Stimulated activated naive B cell treated with anti-CD40 and anti-IgM and Interleukin-4, amounts not matched to agents 10 μg/mL and 1 μg/mL and 100 μg/mL, for 72 hours (primary cell): ENCODE measurements around the gene GSPT1.
"Not testable (repeated sequence)": the region's sequence is repeated elsewhere in the genome, so short reads cannot be mapped to it uniquely, and the experiment has no call there.

Experiments
- ATAC-seq, 2 donors: fragments of 150-1000 bp; cut with Tn5 transposase; replicated peaks; 2 replicates each; pipeline ENCODE4 v1.10.0; 2021; ENCODE audit warnings: moderate library complexity in 1 of 2
- DNase-seq: peaks from one replicate; pipeline ENCODE4 v3.0.0; 2021
- H3K27ac Mint-ChIP-seq: one replicate; pipeline ENCODE4 v1.8.0; 2022; ENCODE audit warnings: mild to moderate bottlenecking, mixed read lengths
- H3K27me3 Mint-ChIP-seq, 2 donors: one replicate each; pipeline ENCODE4 v1.8.0; 2022; ENCODE audit warnings: mixed read lengths in 2 of 2
- H3K36me3 Mint-ChIP-seq, 2 donors: one replicate each; pipeline ENCODE4 v1.8.0; 2022; ENCODE audit warnings: mixed read lengths in 2 of 2, mild to moderate bottlenecking in 1 of 2
- H3K4me1 Mint-ChIP-seq, 2 donors: one replicate each; pipeline ENCODE4 v1.8.0; 2022; ENCODE audit warnings: mixed read lengths in 2 of 2, mild to moderate bottlenecking in 1 of 2
- H3K4me3 Mint-ChIP-seq, 2 donors: one replicate each; pipeline ENCODE4 v1.8.0; 2022; ENCODE audit warnings: mild to moderate bottlenecking in 2 of 2, mixed read lengths in 2 of 2, moderate library complexity in 1 of 2
- H3K9me3 Mint-ChIP-seq, 2 donors: one replicate each; pipeline ENCODE4 v1.8.0; 2022; ENCODE audit warnings: mixed read lengths in 2 of 2, mild to moderate bottlenecking in 1 of 2

Gene GSPT1

DNA sequence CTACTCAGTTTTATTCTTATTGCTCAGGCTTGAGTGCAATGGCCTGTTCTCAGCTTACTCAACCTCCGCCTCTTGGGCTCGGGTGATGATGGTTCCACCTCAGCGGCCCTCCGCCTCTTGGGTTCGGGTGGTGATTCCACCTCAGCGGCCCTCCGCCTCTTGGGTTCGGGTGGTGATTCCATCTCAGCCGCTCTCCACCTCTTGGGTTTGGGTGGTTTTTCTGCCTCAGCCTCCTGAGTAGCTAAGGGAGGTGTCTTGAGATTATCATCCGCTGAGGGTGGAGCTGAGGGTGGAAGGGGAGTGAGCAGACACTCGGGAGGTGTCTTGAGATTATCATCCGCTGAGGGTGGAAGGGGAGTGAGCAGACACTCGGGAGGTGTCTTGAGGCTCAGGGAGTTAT is 11.6 kb upstream of the GSPT1 start:
- not testable (repeated sequence) for H3K4me3 Mint-ChIP-seq, H3K4me1 Mint-ChIP-seq, H3K36me3 Mint-ChIP-seq, H3K27ac Mint-ChIP-seq, H3K27me3 Mint-ChIP-seq, DNase-seq, ATAC-seq, H3K9me3 Mint-ChIP-seq

GRCh38 chr16:11924046-11924445 is 8.3 kb upstream of the GSPT1 start:
- DNase-seq, H3K4me3 Mint-ChIP-seq, H3K36me3 Mint-ChIP-seq, H3K9me3 Mint-ChIP-seq, H3K27ac Mint-ChIP-seq, ATAC-seq, H3K4me1 Mint-ChIP-seq: not testable (repeated sequence)
- H3K27me3 Mint-ChIP-seq, result peaks cover 4 to 17% of the 10 kb centered on the region in 2 donors

DNA sequence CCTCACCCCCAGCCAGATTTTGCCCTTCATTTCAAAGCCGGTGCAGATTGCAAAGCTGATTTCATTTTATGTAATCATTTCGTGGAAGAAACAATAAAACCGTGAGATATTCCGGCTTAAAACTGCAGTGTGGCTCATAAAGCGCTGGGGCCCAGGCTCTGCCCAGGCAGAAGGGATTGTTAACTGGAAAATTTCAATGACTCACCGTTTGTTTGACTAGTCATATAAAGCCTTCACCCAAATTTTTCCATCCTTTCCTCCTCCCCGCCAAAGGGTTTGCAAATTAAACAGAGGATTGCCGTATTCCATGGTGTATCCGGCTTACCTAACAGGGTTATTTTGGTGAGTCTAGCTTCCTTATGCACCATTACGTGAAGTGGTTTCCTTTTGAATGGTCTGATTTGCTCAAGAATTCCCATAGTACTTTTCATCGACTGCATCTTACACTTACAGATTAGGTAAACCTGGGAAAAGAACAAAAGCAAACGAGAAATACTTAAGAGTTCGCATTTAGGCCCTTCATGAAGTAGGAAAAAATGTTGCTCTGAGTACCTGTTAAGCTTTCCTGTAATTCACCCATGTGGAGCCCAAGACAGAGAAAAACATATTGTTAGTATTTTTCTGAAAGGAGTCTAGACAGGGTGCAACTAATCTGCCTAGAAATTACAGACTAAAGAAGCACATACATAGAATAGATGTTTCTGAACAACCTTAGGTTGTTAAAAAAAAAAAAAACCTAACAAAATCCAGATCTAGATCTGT is 949 bp upstream of the GSPT1 start:
- H3K27me3 Mint-ChIP-seq, result peaks cover 4 to 12% of the 10 kb centered on the region in 2 donors
- peaks cover 19 to 32% of the 10 kb centered on the region in 2 donors for H3K4me1 Mint-ChIP-seq
- H3K27ac Mint-ChIP-seq, result peak overlapping the region; percentile 96
- peaks cover 13 to 15% of the 10 kb centered on the region in 2 donors for H3K36me3 Mint-ChIP-seq
- peak overlapping the region; percentile 87 to 94 for H3K4me3 Mint-ChIP-seq
- ATAC-seq (no peak), DNase-seq (no peak)
- H3K9me3 Mint-ChIP-seq, result no peaks in the 10 kb centered on the region

GRCh38 chr16:11915114-11915643 is 577 bp downstream of the GSPT1 start:
- H3K27me3 Mint-ChIP-seq, result peaks cover 4 to 6% of the 10 kb centered on the region in 2 donors
- peaks cover 13 to 20% of the 10 kb centered on the region in 2 donors for H3K36me3 Mint-ChIP-seq
- peak overlapping the region; percentile 89 for H3K27ac Mint-ChIP-seq
- DNase-seq (peak; percentile 35), ATAC-seq (peak; percentile 44 to 49)
- peak overlapping the region; percentile 87 to 94 for H3K4me3 Mint-ChIP-seq
- H3K9me3 Mint-ChIP-seq, result no peaks in the 10 kb centered on the region
- peaks cover 25 to 41% of the 10 kb centered on the region in 2 donors for H3K4me1 Mint-ChIP-seq

- Mint-ChIP-seq H3K36me3 (peaks cover 16 to 21% of the 10 kb centered on the region in 2 donors), H3K4me3 (peak overlapping the region; percentile 87 to 90), H3K9me3 (no peaks in the 10 kb centered on the region), H3K4me1 (peaks cover 25 to 44% of the 10 kb centered on the region in 2 donors), H3K27ac (peak overlapping the region; percentile 89), H3K27me3 (no peaks in the 10 kb centered on the region)
- DNase-seq (peak; percentile 10), ATAC-seq (no peak)
These were observed 1.3 kb downstream of the GSPT1 start for GRCh38 chr16:11914210-11915113.

DNA sequence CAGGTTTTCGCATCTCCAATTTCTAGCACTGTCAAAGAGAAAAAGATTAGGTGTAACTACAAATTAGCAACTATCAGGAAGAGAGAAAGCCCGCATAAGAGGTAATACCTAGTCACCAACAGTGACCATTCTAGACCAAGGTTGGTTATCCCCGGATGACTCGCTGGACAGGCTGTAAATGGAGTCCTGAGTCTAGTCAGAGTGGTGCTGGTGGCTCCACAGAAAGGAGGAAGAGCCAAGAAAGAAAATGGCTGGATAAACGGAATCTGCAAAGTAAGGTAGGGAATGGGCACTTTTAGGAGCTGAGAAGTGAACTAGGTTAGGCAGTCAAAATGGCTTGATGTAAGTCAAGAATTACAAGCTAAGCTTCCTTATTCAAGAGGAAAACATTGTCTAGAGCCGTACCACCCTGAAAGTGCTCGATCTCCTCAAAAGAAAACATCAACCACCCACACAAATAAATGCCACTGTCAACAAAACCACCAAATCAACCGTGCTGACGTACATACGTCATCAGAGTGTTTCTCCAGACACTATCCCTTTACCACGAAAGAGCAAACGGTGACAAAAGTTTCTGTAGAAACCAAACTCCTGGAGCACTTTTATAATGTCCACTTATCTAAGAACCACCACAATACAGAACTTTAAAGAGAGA is 2.2 kb downstream of the GSPT1 start:
- peak overlapping the region; percentile 87 to 90 for H3K4me3 Mint-ChIP-seq
- H3K9me3 Mint-ChIP-seq, result no peaks in the 10 kb centered on the region
- ATAC-seq (no peak), DNase-seq (no peak)
- H3K4me1 Mint-ChIP-seq, result peaks cover 25 to 47% of the 10 kb centered on the region in 2 donors
- peaks cover 18 to 28% of the 10 kb centered on the region in 2 donors for H3K36me3 Mint-ChIP-seq
- no peaks in the 10 kb centered on the region for H3K27me3 Mint-ChIP-seq
- peak overlapping the region; percentile 89 for H3K27ac Mint-ChIP-seq

- Mint-ChIP-seq H3K36me3 (peaks cover 30 to 44% of the 10 kb centered on the region in 2 donors), H3K27me3 (no peaks in the 10 kb centered on the region), H3K4me1 (peaks cover 28 to 56% of the 10 kb centered on the region in 2 donors), H3K9me3 (no peaks in the 10 kb centered on the region), H3K27ac (peak overlapping the region; percentile 10), H3K4me3 (no peak overlapping the region)
- no peak for DNase-seq
- ATAC-seq, result no peak
These were observed 5.9 kb downstream of the GSPT1 start for GRCh38 chr16:11909653-11910545.

GRCh38 chr16:11907160-11907970 is 8.4 kb downstream of the GSPT1 start:
- H3K36me3 Mint-ChIP-seq, result peaks cover 22 to 36% of the 10 kb centered on the region in 2 donors
- H3K9me3 Mint-ChIP-seq, result no peaks in the 10 kb centered on the region
- H3K4me1 Mint-ChIP-seq, result peaks cover 18 to 46% of the 10 kb centered on the region in 2 donors
- H3K27me3 Mint-ChIP-seq, result no peaks in the 10 kb centered on the region
- H3K4me3 Mint-ChIP-seq, result no peak overlapping the region
- ATAC-seq (no peak), DNase-seq (no peak)
- no peak overlapping the region for H3K27ac Mint-ChIP-seq

GRCh38 chr16:11903906-11904305 is 11.8 kb downstream of the GSPT1 start:
- H3K27me3 Mint-ChIP-seq, result no peaks in the 10 kb centered on the region
- DNase-seq (no peak), ATAC-seq (no peak)
- peaks cover 19 to 38% of the 10 kb centered on the region in 2 donors for H3K36me3 Mint-ChIP-seq
- peaks cover 25 to 43% of the 10 kb centered on the region in 2 donors for H3K4me1 Mint-ChIP-seq
- peak overlapping the region; percentile 9 for H3K27ac Mint-ChIP-seq
- H3K9me3 Mint-ChIP-seq, result no peaks in the 10 kb centered on the region
- no peak overlapping the region for H3K4me3 Mint-ChIP-seq

DNA sequence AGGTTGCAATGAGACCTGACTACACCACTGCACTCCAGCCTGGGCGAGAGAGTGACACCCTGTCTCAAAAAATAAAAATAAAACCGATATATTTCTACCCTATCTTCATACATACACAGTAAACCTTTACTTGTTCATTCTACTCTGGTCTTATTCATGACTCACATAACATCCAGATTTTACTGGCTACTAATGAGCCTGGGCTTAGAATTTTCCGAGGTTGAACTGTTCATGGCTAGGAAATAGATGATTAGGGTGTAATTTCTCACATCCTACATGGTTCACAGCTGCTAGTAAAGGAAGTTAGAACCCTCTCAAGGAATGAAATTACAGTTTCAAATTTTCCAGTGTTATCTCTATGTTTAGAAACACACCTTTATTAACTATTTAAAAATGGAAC is 14.7 kb downstream of the GSPT1 start:
- no peaks in the 10 kb centered on the region for H3K9me3 Mint-ChIP-seq
- no peak for DNase-seq
- H3K4me3 Mint-ChIP-seq, result no peak overlapping the region
- peaks cover 19 to 30% of the 10 kb centered on the region in 2 donors for H3K4me1 Mint-ChIP-seq
- H3K27me3 Mint-ChIP-seq, result no peaks in the 10 kb centered on the region
- peak in 1 of 2 donors; percentile 39 for ATAC-seq
- no peak overlapping the region for H3K27ac Mint-ChIP-seq
- peaks cover 16 to 32% of the 10 kb centered on the region in 2 donors for H3K36me3 Mint-ChIP-seq

- Mint-ChIP-seq H3K9me3 (no peaks in the 10 kb centered on the region), H3K27ac (no peak overlapping the region), H3K27me3 (no peaks in the 10 kb centered on the region), H3K36me3 (peaks cover 17 to 31% of the 10 kb centered on the region in 2 donors), H3K4me1 (peaks cover 13 to 21% of the 10 kb centered on the region in 2 donors), H3K4me3 (no peak overlapping the region)
- ATAC-seq, result no peak
- no peak for DNase-seq
These were observed 19.1 kb downstream of the GSPT1 start for GRCh38 chr16:11896486-11897176.

- Mint-ChIP-seq H3K4me3 (no peak overlapping the region), H3K4me1 (peaks cover 0 to 4% of the 10 kb centered on the region in 2 donors)
These were observed 22.2 kb downstream of the GSPT1 start for GRCh38 chr16:11893571-11893970.

More at GRCh38 chr16:11893571-11893970, 22.2 kb downstream of the GSPT1 start:
- no peak for DNase-seq
- Mint-ChIP-seq H3K36me3 (peaks cover 16 to 20% of the 10 kb centered on the region in 2 donors), H3K27ac (no peak overlapping the region), H3K9me3 (no peaks in the 10 kb centered on the region), H3K27me3 (no peaks in the 10 kb centered on the region)
- ATAC-seq, result no peak
